Brain microvascular endothelial cell (primary cell): ENCODE data around the gene TOMM6.

Experiments
- DNase-seq: peaks from one replicate; pipeline ENCODE4 v3.0.0-alpha.2; 2020
- H3K27ac ChIP-seq: fragments of 250-450 bp; sonication (Bioruptor Pico); 2 replicates; pipeline ENCODE4 v1.5.1; 2020; ENCODE audit warnings: mild to moderate bottlenecking, moderate library complexity
- H3K27me3 ChIP-seq: fragments of 250-450 bp; sonication (Bioruptor Pico); replicated peaks from 2 replicates; pipeline ENCODE4 v1.5.1; 2020; ENCODE audit warnings: mild to moderate bottlenecking
- H3K36me3 ChIP-seq: fragments of 250-450 bp; sonication (Bioruptor Pico); replicated peaks from 2 replicates; pipeline ENCODE4 v1.5.1; 2020; ENCODE audit warnings: mild to moderate bottlenecking
- H3K4me3 ChIP-seq: 2 replicates; pipeline ENCODE4 v1.5.1; 2011; ENCODE audit warnings: low read depth, mild to moderate bottlenecking, control low read depth, low read length, moderate library complexity
- in situ Hi-C: cut with HindIII; loops from 2 replicates; pipeline ENCODE4 v1.10.0; 2017; ENCODE audit warnings: low sequenced_read_pairs, low pct_ligation_motif_present
- TF ChIP-seq, protein P1 (sequence below): IDR thresholded peaks from 2 replicates; pipeline ENCODE4 v1.5.1; 2011; ENCODE audit warnings: low read depth, mild to moderate bottlenecking, moderate library complexity, low read length, control low read depth, inconsistent platforms; ENCODE audit errors: missing control alignments

The TOMM6 gene

DNA sequence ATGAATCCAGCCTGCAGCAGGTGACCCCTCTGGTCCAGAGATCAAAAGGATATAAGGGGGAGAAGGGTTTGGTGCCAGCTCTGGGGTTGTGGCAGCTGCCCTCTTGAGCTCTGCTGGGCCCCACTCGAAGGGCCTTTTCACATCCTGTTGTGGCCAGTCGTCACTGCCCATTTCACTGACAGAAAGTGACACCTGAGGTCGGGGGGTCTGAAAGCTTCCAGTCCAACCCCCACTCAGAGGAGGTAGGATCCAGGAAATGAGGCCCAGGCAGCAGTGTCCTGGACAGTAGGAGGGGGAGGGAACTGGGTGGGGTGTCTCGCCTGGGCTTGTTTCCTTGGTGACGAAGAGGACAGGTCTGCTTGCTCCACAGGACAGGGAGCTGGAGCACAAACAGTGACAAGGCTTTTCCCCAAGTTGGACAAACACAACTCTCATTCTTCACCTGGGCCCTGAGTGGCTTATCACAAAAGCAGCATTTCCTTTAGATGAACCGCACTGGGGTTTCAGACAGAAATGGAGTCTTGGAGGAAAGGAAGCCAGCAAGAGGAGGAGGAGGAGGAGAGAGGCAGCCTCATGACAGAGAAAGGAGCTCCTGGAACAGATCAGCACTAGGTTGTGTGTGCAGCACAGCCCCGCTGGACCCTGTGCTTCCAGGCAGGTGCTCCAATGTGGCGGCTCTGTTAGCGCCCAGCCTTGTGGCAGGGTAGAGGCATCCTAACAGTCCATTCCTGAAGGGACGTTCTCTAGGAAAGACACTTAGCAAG, 18.8 kb upstream of the TOMM6 start:
- Histone ChIP-seq H3K4me3 (no peak overlapping the region), H3K36me3 (peaks cover 9% of the 10 kb centered on the region), H3K27ac (no peak overlapping the region), H3K27me3 (no peaks in the 10 kb centered on the region)
- TF ChIP-seq, protein P1, sequence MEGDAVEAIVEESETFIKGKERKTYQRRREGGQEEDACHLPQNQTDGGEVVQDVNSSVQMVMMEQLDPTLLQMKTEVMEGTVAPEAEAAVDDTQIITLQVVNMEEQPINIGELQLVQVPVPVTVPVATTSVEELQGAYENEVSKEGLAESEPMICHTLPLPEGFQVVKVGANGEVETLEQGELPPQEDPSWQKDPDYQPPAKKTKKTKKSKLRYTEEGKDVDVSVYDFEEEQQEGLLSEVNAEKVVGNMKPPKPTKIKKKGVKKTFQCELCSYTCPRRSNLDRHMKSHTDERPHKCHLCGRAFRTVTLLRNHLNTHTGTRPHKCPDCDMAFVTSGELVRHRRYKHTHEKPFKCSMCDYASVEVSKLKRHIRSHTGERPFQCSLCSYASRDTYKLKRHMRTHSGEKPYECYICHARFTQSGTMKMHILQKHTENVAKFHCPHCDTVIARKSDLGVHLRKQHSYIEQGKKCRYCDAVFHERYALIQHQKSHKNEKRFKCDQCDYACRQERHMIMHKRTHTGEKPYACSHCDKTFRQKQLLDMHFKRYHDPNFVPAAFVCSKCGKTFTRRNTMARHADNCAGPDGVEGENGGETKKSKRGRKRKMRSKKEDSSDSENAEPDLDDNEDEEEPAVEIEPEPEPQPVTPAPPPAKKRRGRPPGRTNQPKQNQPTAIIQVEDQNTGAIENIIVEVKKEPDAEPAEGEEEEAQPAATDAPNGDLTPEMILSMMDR = no peak
- in situ Hi-C loops = no loop called here
- no peak for DNase-seq

DNA sequence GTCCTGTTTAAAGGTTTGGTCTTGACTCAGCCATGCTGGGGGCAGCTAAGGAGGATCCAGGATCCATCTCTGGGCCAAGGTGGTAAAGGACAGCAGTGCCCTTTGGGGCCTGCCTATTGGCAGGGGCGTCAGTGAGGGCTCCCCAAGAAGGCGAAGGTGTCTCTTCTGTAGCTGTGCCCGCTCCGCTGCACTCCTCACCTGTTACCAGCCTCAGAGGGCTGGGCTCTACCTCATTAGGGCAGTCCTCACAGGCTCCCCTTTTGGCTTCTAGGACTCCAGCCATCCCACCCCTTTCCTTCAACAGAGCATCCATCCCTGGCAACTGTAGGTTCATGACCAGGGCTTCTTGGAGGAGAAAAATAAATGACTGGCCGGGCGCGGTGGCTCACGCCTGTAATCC, 18.1 kb upstream of the TOMM6 start:
- Histone ChIP-seq H3K4me3 (no peak overlapping the region), H3K27me3 (no peaks in the 10 kb centered on the region), H3K27ac (no peak overlapping the region), H3K36me3 (peaks cover 9% of the 10 kb centered on the region)
- no peak for DNase-seq
- in situ Hi-C loops = no loop called here
- TF ChIP-seq, protein P1 = no peak

DNA sequence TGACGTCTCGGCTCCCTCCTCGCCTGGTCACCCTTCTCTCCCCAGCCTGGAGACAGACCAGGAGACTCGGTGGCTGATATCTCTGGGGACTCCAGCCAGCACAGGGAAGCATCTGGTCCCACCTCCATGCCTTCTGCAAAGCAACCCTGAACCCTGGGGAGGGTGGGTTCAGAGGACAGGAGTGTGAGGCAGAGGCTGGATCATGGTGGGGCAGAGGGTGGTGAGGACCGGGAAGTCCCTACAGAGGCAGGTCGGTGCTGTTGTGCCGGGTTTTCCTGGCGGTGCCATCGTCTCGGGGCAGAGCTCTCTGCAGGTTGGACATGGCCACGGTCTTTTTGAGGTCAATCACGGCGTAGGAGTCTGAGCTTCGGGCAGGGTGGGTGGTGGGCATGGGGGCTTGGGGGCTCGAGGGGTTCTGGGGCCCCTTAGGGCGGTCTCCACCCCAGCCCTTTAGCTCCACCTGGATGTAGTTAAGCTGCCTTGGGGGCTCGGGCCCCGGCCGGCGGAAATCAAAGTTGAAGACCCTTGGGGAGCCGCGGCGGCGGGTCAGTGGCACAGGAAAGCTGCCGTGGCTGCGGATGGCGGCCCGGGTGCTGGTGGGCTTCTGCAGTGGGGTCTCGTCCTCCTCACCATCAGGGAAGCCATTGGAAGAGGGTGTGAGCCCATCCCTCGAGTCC, 17.0 kb upstream of the TOMM6 start:
- DNase-seq = no peak
- TF ChIP-seq, protein P1 = no peak
- Histone ChIP-seq H3K27me3 (no peaks in the 10 kb centered on the region), H3K36me3 (peaks cover 13% of the 10 kb centered on the region), H3K4me3 (no peak overlapping the region), H3K27ac (no peak overlapping the region)
- in situ Hi-C loops = no loop called here

DNA sequence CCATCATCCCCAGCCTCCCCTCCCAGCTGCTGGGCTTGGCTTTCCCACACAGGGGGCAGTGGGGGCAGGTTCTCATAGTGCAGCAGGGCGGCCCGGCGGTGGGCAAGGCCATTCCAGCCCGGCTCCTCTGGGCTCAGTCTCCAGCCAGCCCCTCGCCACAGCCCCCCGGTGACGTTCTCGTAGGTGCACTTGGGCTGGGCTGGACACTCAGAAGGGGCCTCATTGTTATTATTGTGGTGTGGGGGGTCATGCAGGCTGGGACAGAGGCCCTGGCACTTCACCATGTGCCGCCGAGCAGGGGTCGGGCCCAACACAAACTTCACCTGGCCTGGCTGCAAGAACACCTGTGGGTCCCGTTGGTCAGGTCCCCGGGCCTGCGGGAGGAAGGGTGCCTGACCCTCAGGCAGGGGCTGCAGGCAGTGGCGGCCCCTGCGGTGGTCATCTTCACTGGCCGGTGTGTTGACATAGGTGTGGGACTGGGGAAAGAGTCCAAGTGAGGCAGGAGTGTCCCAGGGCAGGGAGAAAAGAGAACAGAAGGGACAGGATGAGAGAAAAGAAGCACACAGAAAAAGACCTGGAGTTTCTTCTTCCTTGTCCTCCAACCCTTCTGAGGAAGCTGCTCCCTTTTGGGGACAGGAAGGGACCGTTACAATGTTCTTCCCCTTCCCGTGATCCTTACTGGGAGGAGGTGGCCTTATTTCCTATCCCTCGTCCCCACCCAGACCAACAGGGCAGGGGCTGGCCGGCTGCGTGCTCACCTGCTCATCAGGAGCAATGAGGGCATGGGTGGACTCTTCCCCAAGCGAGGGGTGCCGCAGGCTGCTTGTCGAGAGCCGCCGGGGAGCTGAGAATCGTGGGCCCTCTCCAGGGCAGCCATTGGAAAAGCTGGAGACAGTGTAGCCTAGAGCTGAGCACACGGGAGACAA, 16.2 kb upstream of the TOMM6 start:
- TF ChIP-seq, protein P1 = no peak
- in situ Hi-C loops = no loop called here
- no peak overlapping the region for H3K4me3 ChIP-seq
- DNase-seq = no peak
- no peaks in the 10 kb centered on the region for H3K27me3 ChIP-seq
- peaks cover 14% of the 10 kb centered on the region for H3K36me3 ChIP-seq
- H3K27ac ChIP-seq = no peak overlapping the region

DNA sequence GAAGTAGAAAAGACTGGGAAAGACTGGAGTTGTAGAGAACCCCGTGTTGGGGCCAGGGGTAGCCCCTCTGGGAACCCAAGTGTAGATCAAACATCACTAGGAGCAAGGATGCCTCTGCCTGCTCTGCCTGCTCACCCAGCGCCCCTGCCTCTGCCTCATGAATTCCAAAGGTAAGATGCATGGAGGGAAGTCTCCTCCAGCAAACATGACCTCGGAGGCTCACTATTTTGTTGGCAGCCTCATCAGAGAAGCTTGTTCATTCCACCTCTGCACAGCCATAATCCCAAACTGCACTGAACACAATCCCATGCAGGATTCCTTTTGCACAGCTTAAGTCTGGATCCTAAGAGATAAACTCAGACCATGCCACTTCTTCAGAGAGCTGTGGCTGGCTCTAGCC, 12.7 kb upstream of the TOMM6 start:
- in situ Hi-C loops = loop anchor here (25.0 kb wide), 1 partner anchor 262 kb away; no protein-coding TSS in a partner anchor
- TF ChIP-seq, protein P1 = no peak
- Histone ChIP-seq H3K36me3 (peaks cover 14% of the 10 kb centered on the region), H3K4me3 (no peak overlapping the region), H3K27ac (no peak overlapping the region), H3K27me3 (no peaks in the 10 kb centered on the region)
- no peak for DNase-seq
